Neural cell (in vitro differentiated cells): ENCODE measurements around the gene MED20.

Experiments
- CTCF ChIP-seq: fragments of 450-650 bp; IDR thresholded peaks from 2 replicates; pipeline ENCODE4 v1.5.1; 2014; ENCODE audit warnings: antibody characterized with exemption, mild to moderate bottlenecking, moderate library complexity; ENCODE audit not compliant: poor library complexity, severe bottlenecking
- EP300 ChIP-seq: fragments of 450-650 bp; conservative IDR thresholded peaks from 2 replicates; pipeline ENCODE4 v1.6.1; 2014; ENCODE audit warnings: antibody characterized with exemption, mild to moderate bottlenecking, moderate library complexity; ENCODE audit not compliant: poor library complexity, severe bottlenecking
- EZH2 ChIP-seq: fragments of 200-600, 300-800 bp; shearing (Covaris generic), sonication (generic); IDR thresholded peaks from 2 replicates; pipeline ENCODE4 v1.6.1; 2014; ENCODE audit warnings: antibody characterized with exemption, low read length, borderline replicate concordance, mild to moderate bottlenecking; ENCODE audit not compliant: insufficient read depth, poor library complexity, severe bottlenecking
- MXI1 ChIP-seq: fragments of 450-650 bp; conservative IDR thresholded peaks from 2 replicates; pipeline ENCODE4 v1.6.1; 2014; ENCODE audit warnings: antibody characterized with exemption, mild to moderate bottlenecking; ENCODE audit not compliant: poor library complexity, severe bottlenecking
- POLR2AphosphoS5 ChIP-seq: IDR thresholded peaks from 2 replicates; pipeline ENCODE4 v1.6.1; 2012
- RAD21 ChIP-seq: fragments of 450-650 bp; conservative IDR thresholded peaks from 2 replicates; pipeline ENCODE4 v1.6.1; 2014; ENCODE audit warnings: antibody characterized with exemption, mild to moderate bottlenecking, moderate library complexity
- TAF1 ChIP-seq: IDR thresholded peaks from 2 replicates; pipeline ENCODE4 v1.6.1; 2012; ENCODE audit warnings: low read depth
- TF ChIP-seq, protein P1 (sequence below): IDR thresholded peaks from 2 replicates; pipeline ENCODE4 v1.6.1; 2012; ENCODE audit warnings: borderline replicate concordance

GRCh38 chr6:41942067-41942851, 21.3 kb upstream of the MED20 start:
- TF ChIP-seq CTCF (no peak), RAD21 (no peak), TAF1 (no peak), POLR2AphosphoS5 (no peak), EP300 (no peak), MXI1 (no peak), EZH2 (no peak)
- TF ChIP-seq, protein P1, sequence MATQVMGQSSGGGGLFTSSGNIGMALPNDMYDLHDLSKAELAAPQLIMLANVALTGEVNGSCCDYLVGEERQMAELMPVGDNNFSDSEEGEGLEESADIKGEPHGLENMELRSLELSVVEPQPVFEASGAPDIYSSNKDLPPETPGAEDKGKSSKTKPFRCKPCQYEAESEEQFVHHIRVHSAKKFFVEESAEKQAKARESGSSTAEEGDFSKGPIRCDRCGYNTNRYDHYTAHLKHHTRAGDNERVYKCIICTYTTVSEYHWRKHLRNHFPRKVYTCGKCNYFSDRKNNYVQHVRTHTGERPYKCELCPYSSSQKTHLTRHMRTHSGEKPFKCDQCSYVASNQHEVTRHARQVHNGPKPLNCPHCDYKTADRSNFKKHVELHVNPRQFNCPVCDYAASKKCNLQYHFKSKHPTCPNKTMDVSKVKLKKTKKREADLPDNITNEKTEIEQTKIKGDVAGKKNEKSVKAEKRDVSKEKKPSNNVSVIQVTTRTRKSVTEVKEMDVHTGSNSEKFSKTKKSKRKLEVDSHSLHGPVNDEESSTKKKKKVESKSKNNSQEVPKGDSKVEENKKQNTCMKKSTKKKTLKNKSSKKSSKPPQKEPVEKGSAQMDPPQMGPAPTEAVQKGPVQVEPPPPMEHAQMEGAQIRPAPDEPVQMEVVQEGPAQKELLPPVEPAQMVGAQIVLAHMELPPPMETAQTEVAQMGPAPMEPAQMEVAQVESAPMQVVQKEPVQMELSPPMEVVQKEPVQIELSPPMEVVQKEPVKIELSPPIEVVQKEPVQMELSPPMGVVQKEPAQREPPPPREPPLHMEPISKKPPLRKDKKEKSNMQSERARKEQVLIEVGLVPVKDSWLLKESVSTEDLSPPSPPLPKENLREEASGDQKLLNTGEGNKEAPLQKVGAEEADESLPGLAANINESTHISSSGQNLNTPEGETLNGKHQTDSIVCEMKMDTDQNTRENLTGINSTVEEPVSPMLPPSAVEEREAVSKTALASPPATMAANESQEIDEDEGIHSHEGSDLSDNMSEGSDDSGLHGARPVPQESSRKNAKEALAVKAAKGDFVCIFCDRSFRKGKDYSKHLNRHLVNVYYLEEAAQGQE = no peak
